PC-3 (cell line): Measurements from ENCODE around the gene DHRS1. TPM values are rescaled to one million over a fixed set of nuclear protein-coding genes. Genes with fewer than 3 reads are reported as not detected.
A peak's percentile ranks its signal among the peaks of the same experiment; 100 is the strongest.

Source experiments
- ATAC-seq: fragments of 200-7000 bp; cut with Tn5 transposase; 2 replicates; pipeline ENCODE4 v1.9.1; 2020; ENCODE audit warnings: mild to moderate bottlenecking, moderate library complexity
- BruUV-seq: library from RNA; stranded (reverse); fragments of 400-500 nt; replicated peaks from 2 replicates; lab custom pipeline; 2021; lab: Mats Ljungman, UMichigan
- CTCF ChIA-PET: fragments of 300-600 bp; sonication (Branson Sonifier 250); formaldehyde crosslinking; loops from one replicate; lab custom pipeline; 2022; ENCODE audit warnings: antibody characterized with exemption; lab: Charles Lee
- POLR2A ChIA-PET: fragments of 300-600 bp; sonication (Branson Sonifier 250); formaldehyde crosslinking; loops from one replicate; lab custom pipeline; 2022; ENCODE audit warnings: antibody characterized with exemption; ENCODE audit not compliant: unreplicated experiment; lab: Charles Lee
- DNase-seq: peaks from one replicate; pipeline ENCODE4 v3.0.0-alpha.2; 2015
- H2AFZ ChIP-seq: fragments of 300-600 bp; sonication (generic); 2 replicates; pipeline ENCODE4 v1.6.0; 2016; ENCODE audit warnings: antibody characterized with exemption, low read length
- H3F3A ChIP-seq: fragments of 300-600 bp; sonication (generic); one replicate; pipeline ENCODE4 v1.6.0; 2017; ENCODE audit warnings: antibody characterized with exemption, low read length, control low read depth, mild to moderate bottlenecking; ENCODE audit not compliant: unreplicated experiment
- H3K27ac ChIP-seq: fragments of 300-600 bp; sonication (generic); 2 replicates; pipeline ENCODE4 v1.5.1; 2016; ENCODE audit warnings: mild to moderate bottlenecking, low read length
- H3K27me3 ChIP-seq: fragments of 300-600 bp; sonication (generic); 2 replicates; pipeline ENCODE4 v1.6.1; 2016; ENCODE audit warnings: low read length, mixed read lengths
- H3K36me3 ChIP-seq: fragments of 300-600 bp; sonication (generic); 2 replicates; pipeline ENCODE4 v1.6.1; 2016; ENCODE audit warnings: low read depth, mixed run types, low read length, mixed read lengths
- H3K4me1 ChIP-seq: fragments of 300-600 bp; sonication (generic); 2 replicates; pipeline ENCODE4 v1.5.1; 2016; ENCODE audit warnings: low read length; ENCODE audit not compliant: insufficient read depth
- H3K4me2 ChIP-seq: fragments of 300-600 bp; sonication (generic); 2 replicates; pipeline ENCODE4 v1.6.0; 2016; ENCODE audit warnings: low read length
- H3K4me3 ChIP-seq: fragments of 300-600 bp; sonication (generic); 2 replicates; pipeline ENCODE4 v1.5.1; 2016; ENCODE audit warnings: mild to moderate bottlenecking, low read length, mixed read lengths
- H3K79me2 ChIP-seq: fragments of 300-600 bp; sonication (generic); 2 replicates; pipeline ENCODE4 v1.6.1; 2017; ENCODE audit warnings: low read length, mixed read lengths
- H3K9ac ChIP-seq: fragments of 300-600 bp; sonication (generic); 2 replicates; pipeline ENCODE4 v1.6.0; 2016; ENCODE audit warnings: mild to moderate bottlenecking, low read length
- H3K9me2 ChIP-seq: fragments of 300-600 bp; sonication (generic); replicated peaks from 2 replicates; pipeline ENCODE4 v1.6.1; 2016; ENCODE audit warnings: mixed run types, low read length, mixed read lengths
- H3K9me3 ChIP-seq: fragments of 300-600 bp; sonication (generic); 2 replicates; pipeline ENCODE4 v1.6.1; 2016; ENCODE audit warnings: low read length, mixed read lengths
- H4K20me1 ChIP-seq: fragments of 300-600 bp; sonication (generic); 2 replicates; pipeline ENCODE4 v1.6.1; 2016; ENCODE audit warnings: low read length, mixed read lengths
- EZH2 ChIP-seq: fragments of 300-600 bp; sonication (generic); IDR thresholded peaks from one replicate; pipeline ENCODE4 v1.6.1; 2017; ENCODE audit warnings: antibody characterized with exemption, mild to moderate bottlenecking, low read length; ENCODE audit not compliant: unreplicated experiment
- EZH2phosphoT487 ChIP-seq: fragments of 300-600 bp; sonication (generic); IDR thresholded peaks from 2 replicates; pipeline ENCODE4 v1.6.1; 2018; ENCODE audit warnings: mild to moderate bottlenecking, antibody characterized with exemption, low read length, borderline replicate concordance
- intact Hi-C: fragments of 100-400 bp; cut with micrococcal nuclease; formaldehyde crosslinking; loops from 2 replicates; pipeline ENCODE4 v1.9.0; 2023
- total RNA-seq: library from RNA; depleted of rRNA; stranded (reverse); fragments of >200 nt; gene quantifications from 2 replicates; pipeline ENCODE4 v1.2.3, GENCODE V29; 2014
- TF ChIP-seq, protein P1 (sequence below): fragments of 300-600 bp; sonication (generic); conservative IDR thresholded peaks from 2 replicates; pipeline ENCODE4 v1.5.1; 2017; ENCODE audit warnings: antibody characterized with exemption, low read depth, mild to moderate bottlenecking, low read length

Gene DHRS1
- total RNA-seq, 1 experiment from 2014 or later: 15.9 TPM

- Histone ChIP-seq H3K36me3 (no peaks in the 10 kb centered on the region), H3K4me2 (no peak overlapping the region), H2AFZ (peak overlapping the region; percentile 33; the same call in 1 of the 2 replicates), H3F3A (no peaks in the 10 kb centered on the region), H3K9me3 (no peaks in the 10 kb centered on the region), H3K4me1 (peaks cover 5% of the 10 kb centered on the region; the same call in 1 of the 2 replicates), H3K9me2 (no peaks in the 10 kb centered on the region), H3K27ac (no peak overlapping the region), H4K20me1 (no peaks in the 10 kb centered on the region), H3K27me3 (no peaks in the 10 kb centered on the region), H3K79me2 (no peaks in the 10 kb centered on the region), H3K9ac (no peak overlapping the region), H3K4me3 (no peak overlapping the region)
- intact Hi-C loops: loop anchor here (2.0 kb wide), 1 partner anchor 34 kb away; no protein-coding TSS in a partner anchor
- no TSS peak for BruUV-seq
- peak; percentile 69 for ATAC-seq
- DNase-seq: peak; percentile 65
- TF ChIP-seq, protein P1, sequence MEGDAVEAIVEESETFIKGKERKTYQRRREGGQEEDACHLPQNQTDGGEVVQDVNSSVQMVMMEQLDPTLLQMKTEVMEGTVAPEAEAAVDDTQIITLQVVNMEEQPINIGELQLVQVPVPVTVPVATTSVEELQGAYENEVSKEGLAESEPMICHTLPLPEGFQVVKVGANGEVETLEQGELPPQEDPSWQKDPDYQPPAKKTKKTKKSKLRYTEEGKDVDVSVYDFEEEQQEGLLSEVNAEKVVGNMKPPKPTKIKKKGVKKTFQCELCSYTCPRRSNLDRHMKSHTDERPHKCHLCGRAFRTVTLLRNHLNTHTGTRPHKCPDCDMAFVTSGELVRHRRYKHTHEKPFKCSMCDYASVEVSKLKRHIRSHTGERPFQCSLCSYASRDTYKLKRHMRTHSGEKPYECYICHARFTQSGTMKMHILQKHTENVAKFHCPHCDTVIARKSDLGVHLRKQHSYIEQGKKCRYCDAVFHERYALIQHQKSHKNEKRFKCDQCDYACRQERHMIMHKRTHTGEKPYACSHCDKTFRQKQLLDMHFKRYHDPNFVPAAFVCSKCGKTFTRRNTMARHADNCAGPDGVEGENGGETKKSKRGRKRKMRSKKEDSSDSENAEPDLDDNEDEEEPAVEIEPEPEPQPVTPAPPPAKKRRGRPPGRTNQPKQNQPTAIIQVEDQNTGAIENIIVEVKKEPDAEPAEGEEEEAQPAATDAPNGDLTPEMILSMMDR: peak; percentile 76
- no peak for TF ChIP-seq EZH2
- no peak for TF ChIP-seq EZH2phosphoT487
- ChIA-PET CTCF (interaction anchor here (0.7 to 1.5 kb wide), 3 partner anchors 99 to 196 kb away, joined by 5 to 27 read pairs (median 8); partner anchors contain the start of genes KHNYN and PSME1), POLR2A (no interaction called here)
Observed at GRCh38 chr14:24332268-24332993, 32.9 kb upstream of the DHRS1 start.

DNA sequence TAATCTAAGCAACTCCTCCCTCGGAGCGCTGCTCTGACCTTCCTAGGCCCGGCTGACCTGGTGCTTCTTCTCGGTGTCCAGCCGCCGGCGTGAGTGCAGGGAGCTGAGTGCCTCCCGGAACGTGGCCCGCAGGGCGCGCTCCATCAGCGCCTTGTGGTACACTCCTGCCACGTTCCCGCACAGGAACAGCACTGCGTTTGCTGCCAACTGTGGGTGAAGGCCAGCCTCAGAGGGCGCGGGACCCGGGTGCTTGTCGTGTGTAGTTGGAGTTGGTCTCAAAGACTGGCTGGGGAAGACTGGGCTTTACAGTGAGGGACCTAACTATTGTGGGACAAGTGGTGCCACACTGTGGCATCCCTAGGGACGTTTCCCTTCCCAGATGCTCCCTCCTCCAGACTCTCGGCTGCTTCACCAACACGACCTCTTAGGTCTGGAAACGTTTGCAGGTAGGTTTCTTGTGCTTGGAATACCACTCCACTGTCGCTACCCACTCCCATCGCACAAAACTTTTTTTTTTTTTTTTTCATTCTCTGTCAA lies 32.2 kb upstream of the DHRS1 start:
- Histone ChIP-seq H4K20me1 (no peaks in the 10 kb centered on the region), H3K27ac (no peak overlapping the region), H2AFZ (peak overlapping the region; percentile 33; the same call in 1 of the 2 replicates), H3K4me2 (no peak overlapping the region), H3K9me2 (no peaks in the 10 kb centered on the region), H3K27me3 (no peaks in the 10 kb centered on the region), H3K79me2 (no peaks in the 10 kb centered on the region), H3K9me3 (no peaks in the 10 kb centered on the region), H3K4me3 (no peak overlapping the region), H3K9ac (no peak overlapping the region), H3K36me3 (no peaks in the 10 kb centered on the region), H3K4me1 (peaks cover 5% of the 10 kb centered on the region; the same call in 1 of the 2 replicates), H3F3A (no peaks in the 10 kb centered on the region)
- no peak for ATAC-seq
- POLR2A ChIA-PET: no interaction called here
- no peak for DNase-seq
- CTCF ChIA-PET: interaction anchor here (0.7 to 1.0 kb wide), 2 partner anchors 100 to 196 kb away, joined by 5 to 8 read pairs; partner anchors contain the start of gene PSME1
- intact Hi-C loops: loop anchor here (2.0 kb wide), 1 partner anchor 35 kb away; no protein-coding TSS in a partner anchor
- no TSS peak for BruUV-seq
- TF ChIP-seq, protein P1: no peak
- TF ChIP-seq EZH2: no peak
- TF ChIP-seq EZH2phosphoT487: no peak
